GM10266 (cell line): Measurements from ENCODE around the gene SLC37A3.

ENCODE experiments used
- DNase-seq: peaks from one replicate; pipeline ENCODE4 v3.0.0; 2012; ENCODE audit errors: extremely low spot score
- TF ChIP-seq, protein P1 (sequence below): IDR thresholded peaks from 2 replicates; pipeline ENCODE4 v1.5.1; 2012; ENCODE audit warnings: mild to moderate bottlenecking, low read depth; ENCODE audit not compliant: control insufficient read depth, insufficient read depth; ENCODE audit errors: missing control alignments

SLC37A3 gene

DNA sequence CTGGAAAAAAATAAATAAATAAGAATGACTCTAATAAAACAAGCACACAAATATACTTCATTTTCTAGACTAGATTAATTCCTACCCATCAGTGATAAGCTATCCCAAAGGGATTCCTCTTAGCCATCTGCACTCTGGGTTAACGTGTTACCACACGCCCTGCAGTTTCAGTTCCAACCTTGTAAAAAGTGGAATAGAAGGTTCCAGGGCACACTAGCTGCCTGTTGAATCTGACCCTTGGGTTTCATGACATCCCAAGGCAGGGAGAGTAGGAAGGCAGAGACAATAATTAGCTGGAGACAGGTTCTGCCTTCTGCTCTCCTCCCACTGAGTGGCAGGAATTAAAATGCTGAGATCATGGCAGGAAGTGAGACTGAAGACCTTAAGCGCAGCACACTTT is 33.5 kb downstream of the SLC37A3 start:
- DNase-seq, result no peak

GRCh38 chr7:140360697-140361229 is 37.6 kb downstream of the SLC37A3 start:
- no peak for DNase-seq
- TF ChIP-seq, protein P1, sequence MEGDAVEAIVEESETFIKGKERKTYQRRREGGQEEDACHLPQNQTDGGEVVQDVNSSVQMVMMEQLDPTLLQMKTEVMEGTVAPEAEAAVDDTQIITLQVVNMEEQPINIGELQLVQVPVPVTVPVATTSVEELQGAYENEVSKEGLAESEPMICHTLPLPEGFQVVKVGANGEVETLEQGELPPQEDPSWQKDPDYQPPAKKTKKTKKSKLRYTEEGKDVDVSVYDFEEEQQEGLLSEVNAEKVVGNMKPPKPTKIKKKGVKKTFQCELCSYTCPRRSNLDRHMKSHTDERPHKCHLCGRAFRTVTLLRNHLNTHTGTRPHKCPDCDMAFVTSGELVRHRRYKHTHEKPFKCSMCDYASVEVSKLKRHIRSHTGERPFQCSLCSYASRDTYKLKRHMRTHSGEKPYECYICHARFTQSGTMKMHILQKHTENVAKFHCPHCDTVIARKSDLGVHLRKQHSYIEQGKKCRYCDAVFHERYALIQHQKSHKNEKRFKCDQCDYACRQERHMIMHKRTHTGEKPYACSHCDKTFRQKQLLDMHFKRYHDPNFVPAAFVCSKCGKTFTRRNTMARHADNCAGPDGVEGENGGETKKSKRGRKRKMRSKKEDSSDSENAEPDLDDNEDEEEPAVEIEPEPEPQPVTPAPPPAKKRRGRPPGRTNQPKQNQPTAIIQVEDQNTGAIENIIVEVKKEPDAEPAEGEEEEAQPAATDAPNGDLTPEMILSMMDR, result no peak

More for the DNA sequence above, 33.5 kb downstream of the SLC37A3 start:
- TF ChIP-seq, protein P1, result no peak

DNA sequence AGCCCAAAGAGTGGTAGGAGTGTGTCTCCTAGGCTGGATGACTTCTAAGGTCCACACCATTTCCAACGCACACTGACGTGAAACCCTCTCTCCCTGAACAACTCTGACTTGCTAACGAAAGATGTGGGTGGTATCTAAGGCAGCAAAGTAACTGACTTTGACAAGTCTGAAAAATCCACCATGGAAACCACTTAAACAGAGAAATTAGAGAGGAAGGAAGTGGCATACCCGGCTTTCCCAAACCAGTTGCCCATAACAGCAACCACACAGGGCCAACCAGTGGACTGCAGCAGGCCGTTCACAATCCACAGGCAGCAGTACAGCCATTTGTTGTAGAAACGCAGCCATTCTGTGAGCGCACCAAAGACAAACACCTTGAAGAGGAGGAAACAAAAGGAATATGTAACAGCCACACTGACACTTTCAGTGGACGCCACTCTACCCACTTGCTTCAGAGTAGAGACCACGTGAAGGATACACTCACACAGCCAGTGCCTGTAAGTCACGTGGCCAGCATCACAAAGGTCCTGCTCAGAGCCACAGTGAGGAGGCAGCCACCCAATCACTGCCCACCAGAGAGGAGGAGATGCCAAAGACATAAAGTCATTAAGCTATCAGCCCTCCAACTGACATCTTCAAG is 39.8 kb downstream of the SLC37A3 start:
- TF ChIP-seq, protein P1, result no peak
- peak; percentile 16 for DNase-seq

- TF ChIP-seq, protein P1, result no peak
- no peak for DNase-seq
These were observed 40.3 kb downstream of the SLC37A3 start for GRCh38 chr7:140358024-140358411.

DNA sequence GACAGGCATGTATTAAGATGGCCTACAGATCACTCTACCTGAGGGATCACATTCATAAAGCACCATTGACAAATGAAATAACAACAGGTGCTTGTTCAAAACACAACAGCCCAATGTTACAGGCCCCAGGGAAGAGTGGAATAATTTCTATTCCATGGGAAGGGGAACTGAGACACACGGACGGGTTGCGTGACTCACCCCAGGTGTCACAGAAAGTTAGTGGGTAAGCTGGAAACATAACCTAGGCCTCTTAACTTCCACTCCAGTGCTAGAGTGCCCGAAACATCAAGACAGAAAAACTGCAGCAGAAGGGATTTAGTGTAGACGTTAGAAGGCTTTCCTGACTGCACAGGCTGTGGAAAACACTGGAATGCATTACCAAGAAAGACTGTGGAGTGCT is 48.3 kb downstream of the SLC37A3 start:
- DNase-seq, result no peak
- TF ChIP-seq, protein P1, result no peak

DNA sequence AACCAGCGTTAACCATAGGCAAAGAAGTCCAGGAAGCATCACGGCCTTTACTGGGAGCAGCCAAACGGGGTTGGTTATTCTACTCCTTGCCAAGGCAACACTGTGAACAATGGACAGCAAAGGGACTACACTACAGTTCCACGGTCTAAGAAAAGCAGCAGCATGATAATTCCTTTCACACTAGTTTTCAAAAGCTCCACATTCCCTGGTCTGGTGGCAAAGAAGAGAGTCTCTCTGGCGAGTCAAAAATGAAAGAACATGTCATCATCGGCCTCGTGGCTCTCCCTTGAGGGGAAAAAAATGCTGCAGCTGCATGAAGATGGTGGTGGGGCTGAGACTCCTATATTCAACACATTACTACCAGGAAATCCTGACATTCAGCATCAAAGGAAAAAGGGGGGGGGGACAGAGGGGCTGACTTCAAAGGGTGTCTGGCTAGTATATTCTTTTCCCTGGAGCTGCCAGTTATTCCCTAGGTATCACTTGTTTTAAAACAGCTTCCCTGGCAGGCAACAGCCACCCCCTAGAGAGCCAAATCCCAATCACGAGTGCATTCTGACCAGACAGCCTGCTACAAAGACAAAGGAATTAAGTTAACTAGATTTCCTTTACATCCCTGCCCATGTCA is 49.1 kb downstream of the SLC37A3 start:
- TF ChIP-seq, protein P1, result no peak
- DNase-seq, result no peak
